COLO668 (cell line): Measurements from ENCODE around the gene TBC1D3B.
"Not testable (repeated sequence)": the region's sequence is repeated elsewhere in the genome, so short reads cannot be mapped to it uniquely, and the experiment has no call there.

Experiments
- DNase-seq: peaks from one replicate; lab custom pipeline; 2025; ENCODE audit not compliant: unreplicated experiment; lab: John Stamatoyannopoulos, UW

The TBC1D3B gene

GRCh38 chr17:36182176-36183000 is 6.0 kb upstream of the TBC1D3B start:
- DNase-seq, result no peak

- not testable (repeated sequence) for DNase-seq
These were observed 5.2 kb upstream of the TBC1D3B start for GRCh38 chr17:36181446-36182175.

GRCh38 chr17:36168836-36169235 is 7.6 kb downstream of the TBC1D3B start:
- DNase-seq, result not testable (repeated sequence)

GRCh38 chr17:36153895-36154610 is 22.4 kb downstream of the TBC1D3B start:
- no peak for DNase-seq

- no peak for DNase-seq
These were observed 23.8 kb downstream of the TBC1D3B start for GRCh38 chr17:36152639-36153120.

- no peak for DNase-seq
These were observed 24.4 kb downstream of the TBC1D3B start for GRCh38 chr17:36151891-36152638.

- no peak for DNase-seq
These were observed 27.1 kb downstream of the TBC1D3B start for GRCh38 chr17:36149296-36149820.

- peak; percentile 22 for DNase-seq
These were observed 27.7 kb downstream of the TBC1D3B start for GRCh38 chr17:36148559-36149295.

GRCh38 chr17:36147601-36148000 is 28.8 kb downstream of the TBC1D3B start:
- DNase-seq, result no peak

- no peak for DNase-seq
These were observed 31.3 kb downstream of the TBC1D3B start for GRCh38 chr17:36144981-36145729.

- DNase-seq, result no peak
These were observed 32.4 kb downstream of the TBC1D3B start for GRCh38 chr17:36144014-36144413.

GRCh38 chr17:36142806-36143205 is 33.6 kb downstream of the TBC1D3B start:
- DNase-seq, result no peak

GRCh38 chr17:36142235-36142634 is 34.2 kb downstream of the TBC1D3B start:
- no peak for DNase-seq

- DNase-seq, result no peak
These were observed 40.0 kb downstream of the TBC1D3B start for GRCh38 chr17:36136439-36136838.

GRCh38 chr17:36136036-36136435 is 40.4 kb downstream of the TBC1D3B start:
- DNase-seq, result no peak

GRCh38 chr17:36135465-36135864 is 41.0 kb downstream of the TBC1D3B start:
- no peak for DNase-seq

GRCh38 chr17:36133602-36134236 is 42.7 kb downstream of the TBC1D3B start:
- no peak for DNase-seq

- DNase-seq, result no peak
These were observed 44.0 kb downstream of the TBC1D3B start for GRCh38 chr17:36132421-36132831.

GRCh38 chr17:36131931-36132330 is 44.5 kb downstream of the TBC1D3B start:
- DNase-seq, result no peak
